K562 (cell line): Measurements from ENCODE around the gene PHF1. TPM values are rescaled to one million over a fixed set of nuclear protein-coding genes. Genes with fewer than 3 reads are reported as not detected.

Experiments
- BRD9 ChIP-seq: fragments of 450-650 bp; IDR thresholded peaks from 2 replicates; pipeline ENCODE4 v1.6.1; 2018; ENCODE audit warnings: low read depth; ENCODE audit not compliant: partially characterized antibody
- CC2D1A ChIP-seq: fragments of 450-650 bp; IDR thresholded peaks from 2 replicates; pipeline ENCODE4 v1.6.1; 2017; ENCODE audit warnings: mild to moderate bottlenecking
- EHMT2 ChIP-seq: fragments of 450-650 bp; IDR thresholded peaks from 2 replicates; pipeline ENCODE4 v1.6.1; 2018; ENCODE audit warnings: antibody characterized with exemption
- HMG20A ChIP-seq: fragments of 450-650 bp; formaldehyde crosslinking; conservative IDR thresholded peaks from 2 replicates; pipeline ENCODE4 v1.4.0; 2020; ENCODE audit warnings: mild to moderate bottlenecking, mixed read lengths
- NEUROD1 ChIP-seq: fragments of 150-350 bp; IDR thresholded peaks from 2 replicates; pipeline ENCODE4 v1.6.1; 2014; ENCODE audit warnings: borderline replicate concordance, low read length, low read depth; ENCODE audit not compliant: partially characterized antibody
- NR3C1 ChIP-seq: sonication (generic); formaldehyde crosslinking; IDR thresholded peaks from 2 replicates; pipeline ENCODE4 v1.8.1; 2022; ENCODE audit warnings: missing genetic modification reagents
- PCBP2 ChIP-seq: fragments of 200-400 bp; formaldehyde crosslinking; IDR thresholded peaks from 2 replicates; pipeline ENCODE4 v1.6.1; 2018; ENCODE audit warnings: low read length, low read depth, mild to moderate bottlenecking, moderate library complexity; ENCODE audit not compliant: poor library complexity, severe bottlenecking
- SIX5 ChIP-seq, 2 experiments: IDR thresholded peaks; 2 replicates each; pipeline ENCODE4 v1.6.1; 2011; ENCODE audit warnings: low read length in 2 of 2, borderline replicate concordance in 1 of 2, low read depth in 1 of 2, mild to moderate bottlenecking in 1 of 2, moderate library complexity in 1 of 2; ENCODE audit not compliant: insufficient read depth in 1 of 2
- SOX6 ChIP-seq: fragments of 450-650 bp; IDR thresholded peaks from 2 replicates; pipeline ENCODE4 v1.6.1; 2014; ENCODE audit warnings: mild to moderate bottlenecking
- STAT5A ChIP-seq: IDR thresholded peaks from 2 replicates; pipeline ENCODE4 v1.6.1; 2012; ENCODE audit warnings: low read length, inconsistent platforms, borderline replicate concordance
- ZBTB7A ChIP-seq: IDR thresholded peaks from 2 replicates; pipeline ENCODE4 v1.6.1; 2011; ENCODE audit warnings: low read depth, mild to moderate bottlenecking, low read length, moderate library complexity, borderline replicate concordance; ENCODE audit not compliant: control insufficient read depth
- ZFP36 ChIP-seq: fragments of 150-350 bp; IDR thresholded peaks from 2 replicates; pipeline ENCODE4 v1.6.1; 2018; ENCODE audit warnings: low read length, low read depth; ENCODE audit not compliant: partially characterized antibody
- ZHX1 ChIP-seq: fragments of 150-350 bp; conservative IDR thresholded peaks from 2 replicates; pipeline ENCODE4 v1.6.1; 2014; ENCODE audit warnings: low read length
- ZNF444 ChIP-seq: fragments of 250-450 bp; sonication (Bioruptor Pico); IDR thresholded peaks from 2 replicates; pipeline ENCODE4 v1.4.0; 2020; ENCODE audit warnings: mild to moderate bottlenecking, moderate library complexity
- ZNF609 ChIP-seq: sonication (generic); formaldehyde crosslinking; IDR thresholded peaks from 2 replicates; pipeline ENCODE4 v1.8.1; 2023; ENCODE audit warnings: missing genetic modification reagents, mild to moderate bottlenecking, borderline replicate concordance
- ZNF764 ChIP-seq: fragments of 250-450 bp; sonication (Bioruptor Pico); IDR thresholded peaks from 2 replicates; pipeline ENCODE4 v1.4.0; 2020; ENCODE audit warnings: low read depth, mild to moderate bottlenecking, moderate library complexity
- polyA plus RNA-seq, 8 experiments: library from polyadenylated mRNA; depleted of rRNA in 4 of 8; stranded (reverse) in 5 of 8; unstranded in 3 of 8; fragments of >200 nt; fragmentation: Nextera tagmentation in 2 of 8; fragmentation: Illumina TruSeq in 1 of 8; extraction: Ambion mirVana in 2 of 8; extraction: Trizol in 1 of 8; gene quantifications; 2 replicates each; pipeline versions ENCODE4 v1.2.1 to v1.2.3, GENCODE V29; 2011 to 2014; ENCODE audit warnings: inconsistent platforms in 1 of 8, missing spikeins in 1 of 8
- total RNA-seq, 7 experiments: library from RNA; depleted of rRNA in 6 of 7; stranded (reverse); fragments of >200 nt in 6 of 7; fragmentation: Illumina TruSeq in 2 of 7; extraction: Trizol in 2 of 7; gene quantifications; 2 replicates each; pipeline versions ENCODE4 v1.2.1 to v1.2.3, GENCODE V29; 2011 to 2021; ENCODE audit warnings: low replicate concordance in 1 of 7

Gene PHF1
- total and polyA plus RNA-seq, 9 of the 15 experiments (the other 6 are each of a cell fraction or from before 2014, with no cell fraction given): 3.7 to 64.2 (median 33.7) TPM

GRCh38 chr6:33417903-33418689 lies 7.3 kb downstream of the PHF1 start, which contains the start of gene CUTA (continued):
- TF ChIP-seq PCBP2 (no peak), STAT5A (peak; percentile 58; the same call in 1 of the 2 replicates), CC2D1A (no peak), ZHX1 (0 out of 2 replicates have a peak, but pooled peaks have one; percentile 17), EHMT2 (no peak), ZBTB7A (peak; percentile 98), SOX6 (peak; percentile 44; the same call in 1 of the 2 replicates), HMG20A (CRISPR knock-in tag) (no peak), BRD9 (peak; percentile 93), SIX5 (IDR thresholded peaks at IDR 0.05; ENCODE audit: borderline replicate concordance in 1 of 2, insufficient read depth in 1 of 2, low read depth in 1 of 2, low read length in 2 of 2) (peak; percentile 19 to 36; a peak in 2 of 4 replicates), ZNF764 (CRISPR knock-in tag) (0 out of 2 replicates have a peak, but pooled peaks have one; percentile 35), ZNF444 (CRISPR knock-in tag) (no peak), ZFP36 (no peak), NR3C1 (no peak), NEUROD1 (peak; percentile 80), ZNF609 (no peak)
